PC-9 (cell line): ENCODE results near the gene SEMA3C. TPM values are rescaled to one million over a fixed set of nuclear protein-coding genes. Genes with fewer than 3 reads are reported as not detected.

ENCODE experiments used
- BruUV-seq: library from RNA; stranded (reverse); fragments of 400-500 nt; replicated peaks from 2 replicates; lab custom pipeline; 2021; lab: Mats Ljungman, UMichigan
- CTCF ChIA-PET: fragments of 300-600 bp; sonication (Branson Sonifier 250); formaldehyde crosslinking; loops from one replicate; lab custom pipeline; 2022; ENCODE audit warnings: antibody characterized with exemption; lab: Charles Lee
- POLR2A ChIA-PET: fragments of 300-600 bp; sonication (Branson Sonifier 250); formaldehyde crosslinking; loops from one replicate; lab custom pipeline; 2022; ENCODE audit warnings: antibody characterized with exemption; ENCODE audit not compliant: unreplicated experiment; lab: Charles Lee
- DNase-seq, 2 experiments: peaks; one replicate each; pipeline versions ENCODE4 v3.0.0 to v3.0.0-alpha.2; 2015 to 2022; ENCODE audit warnings: mixed read lengths in 1 of 2
- H2AFZ ChIP-seq: fragments of 200-600 bp; sonication (generic); 2 replicates; pipeline ENCODE4 v1.8.1; 2017; ENCODE audit warnings: antibody characterized with exemption
- H3F3A ChIP-seq: fragments of 200-600 bp; sonication (generic); 2 replicates; pipeline ENCODE4 v1.8.1; 2017; ENCODE audit warnings: antibody characterized with exemption, mild to moderate bottlenecking, low read depth; ENCODE audit not compliant: insufficient read depth
- H3K27ac ChIP-seq: fragments of 200-600 bp; sonication (generic); 2 replicates; pipeline ENCODE4 v1.6.1; 2016; ENCODE audit warnings: mixed run types
- H3K27me3 ChIP-seq: fragments of 200-600 bp; sonication (generic); 2 replicates; pipeline ENCODE4 v1.6.1; 2016; ENCODE audit warnings: low read depth, mixed run types; ENCODE audit not compliant: insufficient read depth
- H3K36me3 ChIP-seq: fragments of 200-600 bp; sonication (generic); 2 replicates; pipeline ENCODE4 v1.6.1; 2016; ENCODE audit warnings: low read depth, mixed run types
- H3K4me1 ChIP-seq: fragments of 200-600 bp; sonication (generic); replicated peaks from 2 replicates; pipeline ENCODE4 v1.6.1; 2016; ENCODE audit warnings: mixed run types; ENCODE audit not compliant: insufficient read depth
- H3K4me2 ChIP-seq: fragments of 200-600 bp; sonication (generic); 2 replicates; pipeline ENCODE4 v1.6.1; 2017; ENCODE audit warnings: mixed run types
- H3K4me3 ChIP-seq: fragments of 200-600 bp; sonication (generic); 2 replicates; pipeline ENCODE4 v1.6.1; 2016; ENCODE audit warnings: mixed run types
- H3K79me2 ChIP-seq: fragments of 200-600 bp; sonication (generic); 2 replicates; pipeline ENCODE4 v1.6.1; 2017; ENCODE audit warnings: low read depth, mixed run types
- H3K9me2 ChIP-seq: fragments of 200-600 bp; sonication (generic); 2 replicates; pipeline ENCODE4 v1.8.1; 2017; ENCODE audit warnings: mild to moderate bottlenecking; ENCODE audit not compliant: insufficient read depth
- H3K9me3 ChIP-seq: fragments of 200-600 bp; sonication (generic); 2 replicates; pipeline ENCODE4 v1.8.1; 2016; ENCODE audit warnings: low read depth; ENCODE audit not compliant: insufficient read depth
- H4K20me1 ChIP-seq: fragments of 200-600 bp; sonication (generic); 2 replicates; pipeline ENCODE4 v1.8.1; 2017; ENCODE audit not compliant: insufficient read depth
- CTCF ChIP-seq: fragments of 200-600 bp; sonication (generic); conservative IDR thresholded peaks from 2 replicates; pipeline ENCODE4 v1.6.1; 2017; ENCODE audit warnings: mixed run types, antibody characterized with exemption, mild to moderate bottlenecking, moderate library complexity
- EZH2 ChIP-seq: fragments of 200-600 bp; sonication (generic); IDR thresholded peaks from 2 replicates; pipeline ENCODE4 v1.8.0; 2017; ENCODE audit warnings: antibody characterized with exemption, low read depth
- intact Hi-C: fragments of 100-400 bp; cut with micrococcal nuclease; formaldehyde crosslinking; loops from one replicate; pipeline ENCODE4 v1.10.0; 2022; ENCODE audit not compliant: unreplicated experiment
- total RNA-seq: library from RNA; stranded (reverse); gene quantifications from 2 replicates; pipeline ENCODE4 v1.2.3, GENCODE V29; 2021

Gene SEMA3C
- total RNA-seq, 1 experiment from 2014 or later, result 19.9 TPM

DNA sequence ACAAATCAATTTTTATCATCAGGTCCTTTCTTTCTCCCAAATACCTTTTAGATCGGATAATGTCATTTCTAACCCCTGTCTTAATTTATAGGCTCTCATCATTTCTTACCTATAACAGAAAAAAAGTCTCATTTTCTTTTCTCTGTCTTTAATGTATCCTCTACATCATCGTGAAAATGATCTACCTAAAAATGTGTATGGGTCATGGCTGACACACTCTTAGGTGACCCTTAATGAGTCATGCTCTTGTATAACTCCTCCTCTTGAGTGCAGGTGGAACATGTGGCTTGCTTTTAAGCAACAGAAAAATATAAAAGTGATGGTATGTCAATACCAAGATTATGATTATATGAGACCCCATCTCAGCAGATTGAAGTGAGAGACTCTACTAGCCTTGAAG lies 139.4 kb downstream of the SEMA3C start:
- Histone ChIP-seq H3K9me3 (no peaks in the 10 kb centered on the region), H2AFZ (no peak overlapping the region), H4K20me1 (no peaks in the 10 kb centered on the region), H3K9me2 (no peaks in the 10 kb centered on the region; the same call in 1 of the 2 replicates), H3F3A (peaks cover 13% of the 10 kb centered on the region; the same call in 1 of the 2 replicates), H3K79me2 (no peaks in the 10 kb centered on the region), H3K36me3 (no peaks in the 10 kb centered on the region), H3K4me1 (peaks cover 9% of the 10 kb centered on the region), H3K27ac (no peak overlapping the region), H3K4me2 (no peak overlapping the region), H3K27me3 (no peaks in the 10 kb centered on the region), H3K4me3 (no peak overlapping the region)
- POLR2A ChIA-PET, result no interaction called here
- no peak for DNase-seq
- CTCF ChIA-PET, result no interaction called here
- TF ChIP-seq CTCF (no peak), EZH2 (no peak)
- no TSS peak for BruUV-seq
- intact Hi-C loops, result no loop called here

DNA sequence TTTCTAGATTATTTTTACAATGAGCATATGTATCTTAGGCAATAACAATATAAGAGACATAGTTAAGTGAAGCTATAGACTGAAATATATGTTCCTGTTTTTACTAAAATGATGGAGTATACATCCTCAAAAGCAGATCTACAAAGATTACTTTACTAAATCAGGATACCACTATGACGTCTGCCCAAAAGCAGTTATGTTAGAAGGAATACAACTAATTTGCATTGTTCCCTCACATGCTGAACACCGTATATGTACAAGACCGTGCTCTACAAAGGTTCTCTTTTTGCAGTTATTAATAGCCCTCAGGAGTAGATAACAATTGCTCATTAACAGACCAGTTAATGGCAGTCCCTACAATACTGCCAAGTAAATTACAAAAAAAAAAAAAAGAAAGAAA lies 143.0 kb downstream of the SEMA3C start:
- no peaks in the 10 kb centered on the region for H3K36me3 ChIP-seq
- no peaks in the 10 kb centered on the region for H3K79me2 ChIP-seq
- POLR2A ChIA-PET, result no interaction called here
- intact Hi-C loops, result no loop called here
- H4K20me1 ChIP-seq, result no peaks in the 10 kb centered on the region
- no peaks in the 10 kb centered on the region for H3K4me1 ChIP-seq
- H3F3A ChIP-seq, result no peaks in the 10 kb centered on the region
- no peak overlapping the region for H2AFZ ChIP-seq
- no peak for DNase-seq
- no peaks in the 10 kb centered on the region; the same call in 1 of the 2 replicates for H3K9me2 ChIP-seq
- H3K27me3 ChIP-seq, result no peaks in the 10 kb centered on the region
- no peaks in the 10 kb centered on the region for H3K9me3 ChIP-seq
- no peak for TF ChIP-seq EZH2
- no peak for TF ChIP-seq CTCF
- BruUV-seq, result no TSS peak
- no peak overlapping the region for H3K27ac ChIP-seq
- CTCF ChIA-PET, result no interaction called here
- no peak overlapping the region for H3K4me2 ChIP-seq
- H3K4me3 ChIP-seq, result no peak overlapping the region

GRCh38 chr7:80775482-80775881 lies 143.4 kb downstream of the SEMA3C start:
- Histone ChIP-seq H3K9me2 (no peaks in the 10 kb centered on the region; the same call in 1 of the 2 replicates), H3K9me3 (no peaks in the 10 kb centered on the region), H3K27me3 (no peaks in the 10 kb centered on the region), H3K4me3 (no peak overlapping the region), H3K4me2 (no peak overlapping the region), H3K79me2 (no peaks in the 10 kb centered on the region), H3K4me1 (no peaks in the 10 kb centered on the region), H3F3A (no peaks in the 10 kb centered on the region), H4K20me1 (no peaks in the 10 kb centered on the region), H3K36me3 (no peaks in the 10 kb centered on the region), H2AFZ (no peak overlapping the region), H3K27ac (no peak overlapping the region)
- no peak for TF ChIP-seq CTCF
- no peak for TF ChIP-seq EZH2
- POLR2A ChIA-PET, result no interaction called here
- BruUV-seq, result no TSS peak
- intact Hi-C loops, result no loop called here
- no peak for DNase-seq
- CTCF ChIA-PET, result no interaction called here
